ENCODE data around the gene CD300LD.
"Not testable (repeated sequence)": the region's sequence is repeated elsewhere in the genome, so short reads cannot be mapped to it uniquely, and the experiment has no call there.

Gene CD300LD

GRCh38 chr17:74569020-74570003 lies 22.8 kb downstream of the CD300LD start:
- DNase-seq = peak; percentile 94

- DNase-seq = no peak
Measured at GRCh38 chr17:74568106-74568873, 23.8 kb downstream of the CD300LD start.

GRCh38 chr17:74567397-74567796 lies 24.7 kb downstream of the CD300LD start, which contains the start of gene CD300H:
Gene CD300H (minus strand): TSS chr17:74567509.
- DNase-seq = peak; percentile 43

GRCh38 chr17:74566132-74566753 lies 25.8 kb downstream of the CD300LD start:
- DNase-seq = peak; percentile 62

- DNase-seq = no peak
Measured at GRCh38 chr17:74565126-74565525, 27.0 kb downstream of the CD300LD start.

- no peak for DNase-seq
Measured at GRCh38 chr17:74563358-74563757, 28.7 kb downstream of the CD300LD start.

- DNase-seq = no peak
Measured at GRCh38 chr17:74561586-74561985, 30.5 kb downstream of the CD300LD start.

- no peak for DNase-seq
Measured at GRCh38 chr17:74558882-74559519, 33.1 kb downstream of the CD300LD start.

GRCh38 chr17:74558402-74558801 lies 33.7 kb downstream of the CD300LD start:
- DNase-seq = not testable (repeated sequence)

GRCh38 chr17:74555427-74555940 lies 36.6 kb downstream of the CD300LD start:
- peak; percentile 24 for DNase-seq

GRCh38 chr17:74554909-74555308 lies 37.2 kb downstream of the CD300LD start:
- DNase-seq = peak; percentile 75

GRCh38 chr17:74552037-74552436 lies 40.0 kb downstream of the CD300LD start:
- DNase-seq = no peak

- no peak for DNase-seq
Measured at GRCh38 chr17:74550602-74551001, 41.5 kb downstream of the CD300LD start.

GRCh38 chr17:74549343-74549742 lies 42.7 kb downstream of the CD300LD start:
- DNase-seq = no peak

GRCh38 chr17:74547736-74548135 lies 44.3 kb downstream of the CD300LD start:
- DNase-seq = peak; percentile 67

GRCh38 chr17:74547264-74547663 lies 44.8 kb downstream of the CD300LD start:
- no peak for DNase-seq

- no peak for DNase-seq
Measured at GRCh38 chr17:74546586-74546985, 45.5 kb downstream of the CD300LD start.

- DNase-seq = peak; percentile 49
Measured at GRCh38 chr17:74545843-74546230, 46.2 kb downstream of the CD300LD start, which contains the start of gene CD300C. Gene CD300C (minus strand): TSS chr17:74546115. CDS start chr17:74545782, 333 bp downstream.

GRCh38 chr17:74544991-74545842 lies 46.9 kb downstream of the CD300LD start:
- no peak for DNase-seq

GRCh38 chr17:74543891-74544760 lies 48.0 kb downstream of the CD300LD start:
- no peak for DNase-seq

Measured in RPMI8226 (cell line).